Stimulated activated CD8-positive, alpha-beta memory T cell treated with anti-CD3 and anti-CD28 coated beads, Interleukin-4, amount 100 ng/mL, for 1 hour (primary cell): Measurements from ENCODE around the gene PALLD.
"Not testable (repeated sequence)": the region's sequence is repeated elsewhere in the genome, so short reads cannot be mapped to it uniquely, and the experiment has no call there.

ENCODE experiments used
- DNase-seq, 2 donors: peaks; one replicate each; pipeline ENCODE4 v3.0.0-alpha.2; 2020; ENCODE audit warnings: low read depth in 2 of 2, low spot score in 1 of 2

PALLD gene

GRCh38 chr4:168496834-168497233 is at the start of gene PALLD:
PALLD (plus strand) TSS chr4:168497052.
- DNase-seq: no peak

GRCh38 chr4:168449063-168449462 is 47.8 kb upstream of the PALLD start:
- DNase-seq: not testable (repeated sequence)

DNA sequence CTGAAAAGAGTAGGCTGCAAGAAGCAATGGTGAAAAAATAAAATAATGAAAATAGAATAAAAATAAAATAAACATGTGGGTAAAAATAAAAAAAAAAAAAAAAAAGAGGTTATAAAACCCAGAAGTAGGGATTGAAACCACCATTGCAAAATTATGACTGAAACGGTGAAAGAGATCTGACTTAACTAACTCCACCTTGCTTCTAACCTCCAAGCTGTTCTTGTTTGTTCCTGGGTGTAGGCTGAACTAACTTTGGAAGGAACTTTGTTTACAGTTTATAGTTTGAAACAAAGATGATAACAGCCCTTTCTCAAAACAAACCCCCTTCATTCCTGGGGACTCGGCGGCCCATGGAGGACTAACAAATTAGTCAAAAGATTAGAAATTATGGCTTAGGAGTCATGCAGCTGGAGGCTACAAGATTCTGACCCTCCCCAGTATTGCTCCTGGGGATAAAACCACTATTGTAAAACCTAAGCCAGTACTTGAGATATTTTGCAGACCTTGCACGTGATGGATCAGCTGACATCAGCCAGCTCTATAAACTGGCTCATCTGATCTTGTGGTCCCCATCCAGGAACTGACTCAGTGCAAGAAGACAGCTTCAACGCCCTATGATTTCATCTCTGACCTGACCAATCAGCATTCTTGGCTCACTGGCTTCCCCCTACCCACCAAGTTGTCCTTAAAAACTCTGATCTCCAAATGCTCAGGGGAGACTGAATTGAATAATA is 47.0 kb upstream of the PALLD start:
- no peak for DNase-seq

- DNase-seq: no peak
Measured at GRCh38 chr4:168451331-168451730, 45.5 kb upstream of the PALLD start.

DNA sequence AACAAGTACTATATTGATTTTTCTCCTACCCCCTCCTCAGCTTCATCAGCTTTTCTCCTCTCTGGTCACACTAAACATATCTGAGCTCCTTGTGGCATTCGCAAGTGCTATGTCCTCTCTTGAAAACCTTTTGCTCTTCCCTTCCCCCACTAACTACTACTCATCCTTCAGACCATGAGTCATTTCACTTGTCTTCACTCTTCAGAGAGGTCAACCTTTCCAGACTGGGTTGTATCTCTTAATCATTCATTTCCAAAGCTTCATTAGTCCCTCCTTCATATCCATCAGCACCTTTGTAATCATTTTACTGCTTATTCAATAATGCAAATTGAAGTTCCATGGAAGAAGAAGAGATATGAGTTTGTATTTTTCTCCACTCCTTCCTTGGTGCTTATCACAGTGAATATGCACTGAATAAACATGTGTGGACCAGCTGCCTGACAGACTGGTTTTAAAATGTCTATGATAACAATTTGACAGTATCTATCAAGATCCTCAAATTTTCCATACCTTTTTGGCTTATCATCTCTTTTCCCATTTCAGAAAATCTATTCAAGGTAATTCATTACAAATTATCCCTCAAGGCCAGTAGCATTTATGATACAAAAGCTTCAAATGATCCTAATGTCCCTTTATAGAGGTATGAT is 45.0 kb upstream of the PALLD start:
- no peak for DNase-seq

GRCh38 chr4:168453146-168453545 is 43.7 kb upstream of the PALLD start:
- DNase-seq: no peak

- not testable (repeated sequence) for DNase-seq
Measured at GRCh38 chr4:168458256-168458655, 38.6 kb upstream of the PALLD start.

DNA sequence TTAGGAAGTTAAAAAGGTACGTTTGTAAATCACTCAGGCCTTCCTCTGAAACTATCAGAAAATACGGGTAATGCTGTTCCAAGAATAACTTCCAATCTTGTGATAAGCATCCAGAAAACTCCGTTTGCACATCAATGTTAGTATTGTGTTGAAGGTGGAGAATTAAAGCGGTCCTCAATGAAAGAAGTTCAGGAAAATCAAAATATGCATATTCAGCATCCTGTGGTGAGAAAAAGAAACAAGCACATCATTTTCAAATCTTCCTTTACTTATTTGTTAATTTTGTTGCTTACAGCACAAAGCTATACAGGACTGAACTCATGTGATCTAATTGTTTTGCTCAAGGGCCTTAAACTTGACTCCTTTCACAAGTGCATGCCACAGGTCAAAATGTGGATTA is 35.0 kb upstream of the PALLD start:
- DNase-seq: no peak

DNA sequence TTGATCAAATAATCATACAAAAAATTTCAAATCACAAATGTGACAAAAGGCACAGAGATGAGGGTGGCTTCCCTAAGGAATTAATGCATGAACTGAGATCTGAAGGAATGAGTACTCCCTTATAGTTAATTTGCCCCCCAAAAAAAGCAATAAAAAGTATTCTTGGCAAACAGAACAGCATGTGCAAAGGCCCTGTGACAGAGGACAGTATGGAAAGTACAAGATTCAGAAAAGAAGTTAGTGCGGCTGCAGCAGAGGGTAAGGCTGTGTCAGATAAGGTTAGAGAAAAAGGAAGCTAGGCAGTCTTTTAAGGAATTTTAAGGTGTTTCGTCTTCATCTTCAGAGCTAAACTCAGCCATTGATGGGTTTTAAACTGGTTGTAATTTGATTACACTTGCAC is 23.9 kb upstream of the PALLD start:
- no peak for DNase-seq

DNA sequence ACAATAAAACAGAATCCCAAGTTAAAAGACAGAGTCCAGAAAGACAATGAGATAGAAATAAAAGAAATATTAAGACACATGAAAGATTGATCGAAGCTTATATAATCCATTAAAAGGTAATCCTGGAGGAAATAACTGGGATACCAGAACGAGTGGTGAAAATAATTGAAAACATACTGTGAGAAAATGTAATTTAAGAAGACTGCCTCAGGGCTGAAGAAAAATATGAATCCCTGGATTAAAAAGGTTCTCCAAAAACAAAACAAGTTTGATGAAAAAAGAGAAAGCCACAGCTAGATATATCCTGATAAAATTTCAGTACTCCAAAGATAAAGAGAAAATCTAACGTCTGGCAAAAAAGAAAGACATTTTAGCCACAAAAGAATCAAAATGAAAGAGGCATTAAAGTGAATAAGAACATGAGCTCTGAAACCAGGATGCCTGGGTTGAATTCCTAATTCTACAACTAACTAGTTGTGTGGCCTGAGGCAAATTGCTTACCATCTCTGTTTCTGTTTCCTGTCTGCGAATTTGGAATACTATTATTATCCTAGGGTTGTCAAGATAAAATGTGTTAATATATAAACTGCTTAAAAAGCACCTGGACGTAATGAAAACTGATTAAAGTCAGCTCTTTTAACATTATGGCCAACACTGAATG is 22.1 kb upstream of the PALLD start:
- DNase-seq: no peak

DNA sequence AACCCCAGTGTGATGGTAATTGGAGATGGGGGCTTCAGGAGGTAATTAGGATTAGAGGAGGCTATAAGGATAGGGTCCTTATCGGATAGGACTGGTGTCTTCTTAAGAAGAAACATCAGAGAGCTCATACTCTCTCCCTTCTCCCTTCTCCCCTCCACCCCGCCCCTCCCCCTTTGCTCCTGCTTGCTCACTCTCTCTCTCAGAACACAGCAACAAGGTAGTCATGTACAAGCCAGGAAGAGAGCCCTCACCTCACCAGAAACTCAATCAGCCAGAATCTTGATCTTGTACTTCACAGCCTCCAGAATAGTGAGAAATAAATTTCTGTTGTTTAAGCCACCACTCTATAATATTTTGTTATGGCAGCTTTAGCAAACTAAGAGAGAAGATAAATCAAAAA is 21.1 kb upstream of the PALLD start:
- no peak for DNase-seq

DNA sequence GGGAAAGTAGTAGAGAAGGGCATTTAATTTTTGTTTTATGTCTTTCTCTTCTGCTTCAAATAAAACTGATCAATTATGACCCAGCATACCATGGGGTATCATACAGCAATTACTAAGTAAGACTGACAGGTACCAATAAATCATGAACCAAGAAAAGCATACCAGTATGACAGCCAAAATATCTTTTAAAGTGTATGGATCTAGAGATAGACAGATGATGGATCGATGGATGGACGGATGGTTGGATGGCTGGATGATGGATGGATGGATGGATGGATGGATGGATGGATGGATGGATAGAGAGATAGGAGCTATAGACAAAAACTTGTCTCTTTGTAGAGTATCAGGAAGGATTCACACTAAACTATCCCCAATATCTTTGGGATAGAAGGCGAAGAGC is 18.0 kb upstream of the PALLD start:
- DNase-seq: no peak

GRCh38 chr4:168480931-168481611 is 15.8 kb upstream of the PALLD start:
- DNase-seq: peak in 1 of 2 donors; percentile 27

- no peak for DNase-seq
Measured at GRCh38 chr4:168483811-168484210, 13.0 kb upstream of the PALLD start.

- no peak for DNase-seq
Measured at GRCh38 chr4:168484626-168485025, 12.2 kb upstream of the PALLD start.

DNA sequence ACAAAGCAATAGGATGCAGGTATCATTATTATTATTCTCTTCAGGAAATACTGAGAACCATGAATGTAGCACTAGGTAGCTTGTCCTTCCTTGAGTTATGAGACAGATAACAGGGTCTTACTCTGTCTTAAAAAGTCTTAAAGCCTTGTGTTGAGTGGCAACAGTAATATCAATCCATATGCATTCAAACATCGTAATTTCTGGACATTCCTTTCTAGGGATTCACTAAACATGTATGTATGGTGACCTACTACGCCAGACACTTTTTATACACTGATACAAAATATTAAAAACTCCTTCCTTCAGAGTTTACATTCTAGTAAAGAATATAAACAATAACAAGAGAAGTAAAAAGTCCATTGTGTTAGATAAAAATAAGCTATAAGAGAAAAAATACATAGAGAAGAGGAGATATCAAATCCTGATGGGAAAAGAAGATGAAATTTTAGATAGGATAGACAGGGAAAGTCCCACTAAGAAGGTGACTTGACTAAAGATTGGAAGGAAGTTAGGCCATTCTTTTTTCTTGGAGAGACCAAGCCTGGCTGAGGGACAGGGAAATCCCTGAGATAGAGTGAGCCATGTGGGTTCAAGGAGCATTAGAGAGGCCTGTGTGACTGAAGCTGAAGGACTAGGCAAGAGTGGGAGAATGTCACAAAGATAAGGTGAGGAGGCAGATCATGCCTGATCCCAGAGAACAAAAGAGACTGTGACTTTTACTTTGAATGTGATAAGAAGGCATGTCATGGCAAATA is 11.5 kb upstream of the PALLD start:
- DNase-seq: no peak

DNA sequence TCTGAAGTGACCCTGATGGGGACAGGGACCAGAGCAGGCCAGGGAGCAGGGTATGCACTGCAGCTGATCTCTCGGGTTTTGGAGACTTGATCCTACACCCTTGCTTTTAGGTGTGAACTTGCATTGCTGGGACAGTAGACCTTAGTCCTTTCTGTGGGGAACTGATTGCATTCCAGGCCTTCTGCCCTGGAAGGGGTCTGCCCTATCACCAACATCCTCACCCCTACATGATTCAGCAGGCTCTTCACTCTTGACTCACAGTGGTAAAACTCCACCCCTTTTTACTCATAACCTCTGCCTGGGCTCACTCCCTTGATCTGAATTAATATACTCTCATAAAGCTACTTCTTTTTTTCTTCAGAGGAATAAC is 10.0 kb upstream of the PALLD start:
- DNase-seq: no peak

DNA sequence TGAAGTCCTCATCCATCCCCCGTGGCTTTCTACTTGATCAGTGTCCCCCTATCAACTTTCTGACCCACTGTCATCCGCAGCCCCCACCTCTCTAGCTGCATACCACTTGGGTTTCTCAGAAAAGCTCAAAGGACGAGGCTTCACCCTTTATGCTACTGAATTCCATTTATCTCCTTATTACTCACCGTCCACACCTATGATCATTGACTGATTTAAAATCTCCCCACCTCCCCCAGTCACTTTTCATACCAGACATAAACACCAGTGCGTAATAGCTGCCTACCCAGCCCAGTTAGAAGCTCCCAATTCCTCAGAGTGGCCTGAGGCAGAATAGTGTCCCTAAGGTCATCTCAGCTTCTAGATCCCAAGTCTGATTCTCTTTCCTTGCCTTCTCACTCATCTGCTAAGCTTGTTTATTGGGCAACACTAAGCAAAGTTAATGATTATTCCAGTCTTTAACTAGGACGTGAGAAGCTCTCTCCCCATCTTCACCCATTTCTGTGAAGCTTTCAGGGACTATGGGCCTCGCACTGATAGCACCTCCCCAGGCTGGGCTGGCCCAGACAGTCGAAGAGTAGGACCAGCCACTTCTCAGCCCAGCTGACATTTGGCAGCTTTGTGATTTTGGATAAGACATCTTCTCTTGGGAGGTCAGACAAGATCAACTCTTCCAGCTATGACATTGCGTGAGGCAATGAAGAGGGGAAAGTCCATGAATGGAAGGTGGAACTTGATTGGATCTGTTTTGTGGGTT is 9.4 kb upstream of the PALLD start:
- DNase-seq: no peak

GRCh38 chr4:168488869-168489274 is 8.0 kb upstream of the PALLD start:
- DNase-seq: no peak

GRCh38 chr4:168489616-168490015 is 7.2 kb upstream of the PALLD start:
- DNase-seq: no peak
